NCI-H510A (cell line): Measurements from ENCODE around the gene TRMT112.
"Not testable (repeated sequence)": the region's sequence is repeated elsewhere in the genome, so short reads cannot be mapped to it uniquely, and the experiment has no call there.

Experiments used
- DNase-seq: peaks from one replicate; lab custom pipeline; 2025; lab: John Stamatoyannopoulos, UW

Gene TRMT112

DNA sequence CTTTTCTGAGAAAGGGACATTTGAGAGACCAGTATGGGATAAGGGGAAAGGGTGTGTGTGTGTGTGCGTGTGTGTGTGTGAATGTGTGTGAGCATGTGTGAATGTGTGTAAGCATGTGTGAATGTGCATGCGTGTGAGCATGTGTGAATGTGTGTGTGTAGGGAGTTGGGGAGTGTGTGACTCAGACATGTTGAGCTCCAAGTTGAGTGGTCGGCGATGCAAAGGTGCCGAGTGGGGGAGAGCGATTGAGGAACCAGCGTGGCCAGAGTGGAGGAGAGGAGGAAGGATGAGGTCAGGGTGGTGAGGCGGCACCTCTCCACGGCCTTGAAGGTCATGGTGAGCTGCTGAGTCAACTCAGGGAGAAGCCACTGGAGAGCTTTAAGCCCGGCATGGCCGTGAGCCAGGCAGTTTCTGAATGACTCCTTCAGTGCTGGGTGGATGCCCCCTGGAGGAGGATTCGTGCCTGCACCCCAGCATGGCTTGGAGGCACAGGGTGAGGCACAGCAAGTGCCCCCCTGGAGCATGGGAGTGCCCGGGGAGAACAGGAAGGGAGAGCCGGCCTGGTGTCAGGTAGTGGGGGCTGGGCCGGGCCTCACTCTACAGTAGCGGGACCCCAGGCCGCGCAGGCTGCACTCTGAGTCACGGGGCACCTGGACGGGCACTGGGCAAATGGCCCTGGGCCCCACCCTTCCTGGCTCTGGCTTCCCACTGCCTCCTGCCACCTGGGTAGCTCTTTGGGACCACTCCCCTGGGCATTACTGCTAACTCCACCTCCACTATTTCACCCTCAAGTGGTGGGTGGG lies 14.4 kb upstream of the TRMT112 start:
- DNase-seq, result no peak

DNA sequence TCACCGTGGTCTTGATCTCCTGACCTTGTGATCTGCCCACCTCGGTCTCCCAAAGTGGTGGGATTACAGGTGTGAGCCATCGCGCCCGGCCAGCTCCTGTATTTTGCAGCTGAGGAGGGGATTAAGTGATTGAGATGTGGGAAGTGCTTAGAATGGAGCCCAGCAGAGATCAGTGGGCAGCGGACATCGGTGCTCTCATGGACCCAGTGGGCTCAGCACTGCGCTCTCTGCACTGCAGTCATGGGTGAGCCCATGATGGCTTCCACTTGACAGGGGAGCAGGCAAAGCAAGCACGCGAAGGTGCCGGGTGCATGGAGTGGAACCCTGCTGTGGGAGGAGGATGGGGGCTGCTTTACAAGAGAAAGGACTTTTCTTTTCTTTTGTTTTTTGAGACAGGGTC lies 13.5 kb upstream of the TRMT112 start:
- DNase-seq, result no peak

DNA sequence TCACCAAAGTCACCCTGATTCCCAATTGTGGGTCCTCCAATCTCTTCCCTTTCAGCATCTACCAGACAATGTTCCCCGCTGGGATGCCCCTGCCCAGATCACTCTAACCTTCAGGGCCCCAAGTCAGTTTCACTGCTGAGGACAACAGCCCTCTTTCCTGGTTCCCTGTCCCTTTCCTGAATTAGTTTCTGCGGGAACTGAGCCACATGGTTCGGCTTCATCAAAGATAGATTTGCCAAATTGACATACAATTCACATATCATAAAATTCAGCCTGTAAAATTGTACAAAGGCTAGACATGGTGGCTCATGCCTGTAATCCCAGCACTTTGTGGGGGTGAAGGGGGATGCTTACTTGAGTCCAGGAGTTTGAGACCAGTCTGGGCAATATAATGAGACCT lies 10.6 kb upstream of the TRMT112 start:
- DNase-seq, result no peak

DNA sequence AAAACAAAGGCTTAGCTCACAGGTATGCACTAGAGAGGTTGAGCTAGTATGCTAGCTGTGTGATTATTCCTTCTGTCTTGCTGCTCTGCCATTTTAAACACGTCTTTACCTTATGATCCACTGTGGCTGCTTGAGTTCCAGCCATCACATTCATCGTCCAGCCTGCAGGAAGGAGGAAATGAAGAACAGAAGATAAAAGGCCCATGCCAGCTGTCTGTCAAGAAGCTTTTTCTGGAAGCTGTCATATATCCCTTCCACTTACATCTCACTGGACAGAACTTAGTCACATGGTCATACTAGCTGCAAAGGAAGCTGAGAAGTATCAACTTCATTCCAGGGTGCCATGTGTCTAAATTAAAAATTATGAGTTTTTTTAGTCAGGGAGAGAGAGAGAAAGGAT lies 10.0 kb upstream of the TRMT112 start:
- DNase-seq, result no peak

DNA sequence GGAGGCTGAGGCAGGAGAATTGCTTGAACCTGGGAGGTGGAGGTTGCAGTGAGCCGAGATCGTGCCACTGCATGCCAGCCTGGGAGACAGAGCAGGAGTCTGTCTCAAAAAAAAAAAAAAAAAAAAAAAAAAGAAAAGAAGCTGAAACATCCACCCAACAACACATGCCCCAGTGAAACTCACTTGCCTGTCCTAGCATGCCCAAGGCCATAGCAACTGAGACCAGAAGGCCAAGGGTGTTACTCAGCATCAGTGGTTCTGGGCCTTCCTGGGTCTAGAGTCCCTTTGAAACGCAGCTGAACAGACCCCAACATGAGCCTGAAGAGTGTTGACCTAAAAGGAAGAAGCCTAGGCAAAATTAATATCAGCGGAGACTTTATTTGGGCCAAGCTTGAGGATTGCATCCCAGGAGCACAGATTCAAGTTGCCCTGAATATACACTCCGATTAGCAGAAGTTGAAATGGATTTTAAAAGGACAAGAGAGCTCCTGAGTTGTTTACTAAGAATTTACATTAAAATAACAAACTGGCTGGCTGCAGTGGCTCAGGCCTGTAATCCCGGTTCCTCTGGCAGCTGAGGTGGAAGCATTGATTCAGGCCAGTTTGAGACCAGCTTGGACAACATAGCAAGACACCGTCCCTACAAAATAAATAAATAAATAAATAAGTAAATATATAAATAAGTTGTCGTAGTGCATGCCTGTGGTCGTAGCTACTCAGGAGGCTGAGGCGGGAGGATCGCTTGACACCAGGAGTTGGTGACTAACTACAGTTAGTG lies 7.5 kb upstream of the TRMT112 start:
- no peak for DNase-seq

DNA sequence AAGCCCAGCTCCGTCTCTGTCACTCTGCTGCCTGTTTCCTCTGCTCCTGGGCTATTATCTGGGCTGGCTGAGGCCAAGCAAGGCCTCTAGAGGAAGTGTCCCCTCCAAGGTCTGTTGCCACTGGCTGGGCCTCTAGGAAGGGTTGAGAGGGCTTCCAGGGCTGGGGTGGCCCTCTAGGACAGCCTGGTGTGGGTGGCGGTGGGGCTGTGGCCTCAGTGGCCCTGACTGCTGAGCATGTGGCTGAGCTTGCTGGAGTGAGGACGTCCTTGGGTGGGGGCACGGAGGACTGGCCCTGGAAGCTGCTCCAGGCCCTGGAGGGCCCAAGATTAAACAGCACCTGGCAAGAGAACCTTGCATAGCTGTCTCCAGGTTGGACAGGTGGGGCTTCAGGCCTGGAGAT lies 6.6 kb upstream of the TRMT112 start:
- not testable (repeated sequence) for DNase-seq

DNA sequence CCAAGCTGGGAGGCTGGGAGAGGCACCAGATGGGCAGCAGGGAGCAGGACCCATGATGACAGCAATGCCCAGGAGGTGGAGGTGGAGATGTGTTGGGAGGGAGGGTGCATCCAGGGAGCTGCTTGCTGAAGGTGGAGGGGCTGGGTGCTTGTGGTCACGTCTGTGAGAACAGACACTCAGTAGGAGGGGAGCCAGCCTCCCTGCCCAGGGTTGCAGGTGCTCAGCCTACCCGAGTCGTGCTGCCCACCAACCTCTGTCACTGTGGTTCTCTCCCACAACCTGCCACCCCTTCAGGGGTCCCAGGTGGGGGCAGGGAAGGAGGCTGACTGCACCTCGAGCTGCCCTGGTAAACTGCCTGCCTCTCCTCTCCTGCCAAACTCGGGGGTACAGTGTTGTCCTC lies 6.0 kb upstream of the TRMT112 start:
- no peak for DNase-seq

DNA sequence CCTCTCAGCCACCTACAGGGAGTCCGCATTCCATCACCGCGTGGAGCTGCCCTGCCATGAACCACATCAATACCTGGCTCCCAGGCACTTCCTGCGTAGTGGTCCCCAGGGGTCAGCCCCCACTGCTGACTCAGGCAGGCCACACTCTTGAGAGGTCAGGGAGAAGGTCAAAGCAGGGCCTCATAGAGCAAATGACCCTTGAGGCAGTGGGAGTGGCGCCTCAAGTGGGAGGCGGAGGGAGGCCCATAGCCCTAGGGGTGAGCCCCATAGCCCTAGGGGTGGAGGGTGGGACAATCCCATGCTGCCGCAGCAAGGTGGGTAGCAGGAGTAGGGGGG lies 5.5 kb upstream of the TRMT112 start:
- no peak for DNase-seq

DNA sequence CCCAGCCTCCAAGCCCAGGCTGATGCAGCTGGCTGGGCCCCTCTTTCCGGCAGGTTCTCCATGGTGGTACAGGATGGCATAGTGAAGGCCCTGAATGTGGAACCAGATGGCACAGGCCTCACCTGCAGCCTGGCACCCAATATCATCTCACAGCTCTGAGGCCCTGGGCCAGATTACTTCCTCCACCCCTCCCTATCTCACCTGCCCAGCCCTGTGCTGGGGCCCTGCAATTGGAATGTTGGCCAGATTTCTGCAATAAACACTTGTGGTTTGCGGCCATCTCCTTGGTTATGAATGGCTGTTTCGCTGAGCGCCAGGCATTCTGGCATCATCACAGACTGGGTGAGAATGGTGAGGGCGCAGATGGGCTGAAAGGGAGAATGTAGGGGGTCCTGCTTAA lies 4.2 kb upstream of the TRMT112 start:
- DNase-seq, result no peak

DNA sequence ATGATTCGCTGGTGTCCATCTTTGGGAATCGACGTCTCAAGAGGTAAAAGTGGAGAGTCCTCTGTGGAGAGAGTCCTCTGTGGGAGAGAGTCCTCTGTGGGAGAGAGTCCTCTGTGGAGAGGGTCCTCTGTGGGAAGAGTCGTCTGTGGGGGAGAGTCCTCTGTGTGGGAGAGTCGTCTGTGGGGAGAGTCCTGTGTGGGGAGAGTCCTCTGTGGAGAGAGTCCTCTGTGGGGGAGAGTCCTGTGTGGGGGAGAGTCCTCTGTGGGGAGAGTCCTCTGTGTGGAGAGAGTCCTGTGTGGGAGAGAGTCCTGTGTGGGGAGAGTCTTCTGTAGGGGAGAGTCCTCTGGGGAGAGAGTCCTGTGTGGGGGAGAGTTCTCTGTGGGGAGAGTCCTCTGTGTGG lies 3.7 kb upstream of the TRMT112 start:
- no peak for DNase-seq

DNA sequence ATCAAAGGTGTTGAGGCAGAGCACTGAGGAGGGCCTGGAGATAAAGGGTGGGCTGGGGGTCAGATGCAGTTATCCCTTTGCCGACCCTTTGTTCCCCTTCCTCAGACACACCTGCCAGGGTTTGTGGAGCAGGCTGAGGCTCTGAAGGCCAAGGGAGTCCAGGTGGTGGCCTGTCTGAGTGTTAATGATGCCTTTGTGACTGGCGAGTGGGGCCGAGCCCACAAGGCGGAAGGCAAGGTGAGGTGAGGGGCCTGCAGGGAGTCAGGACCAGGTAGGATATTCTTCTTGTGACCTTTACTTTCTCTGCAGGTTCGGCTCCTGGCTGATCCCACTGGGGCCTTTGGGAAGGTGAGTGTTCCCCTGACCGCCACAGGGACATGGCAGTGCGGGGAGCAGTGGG lies 3.2 kb upstream of the TRMT112 start:
- no peak for DNase-seq

DNA sequence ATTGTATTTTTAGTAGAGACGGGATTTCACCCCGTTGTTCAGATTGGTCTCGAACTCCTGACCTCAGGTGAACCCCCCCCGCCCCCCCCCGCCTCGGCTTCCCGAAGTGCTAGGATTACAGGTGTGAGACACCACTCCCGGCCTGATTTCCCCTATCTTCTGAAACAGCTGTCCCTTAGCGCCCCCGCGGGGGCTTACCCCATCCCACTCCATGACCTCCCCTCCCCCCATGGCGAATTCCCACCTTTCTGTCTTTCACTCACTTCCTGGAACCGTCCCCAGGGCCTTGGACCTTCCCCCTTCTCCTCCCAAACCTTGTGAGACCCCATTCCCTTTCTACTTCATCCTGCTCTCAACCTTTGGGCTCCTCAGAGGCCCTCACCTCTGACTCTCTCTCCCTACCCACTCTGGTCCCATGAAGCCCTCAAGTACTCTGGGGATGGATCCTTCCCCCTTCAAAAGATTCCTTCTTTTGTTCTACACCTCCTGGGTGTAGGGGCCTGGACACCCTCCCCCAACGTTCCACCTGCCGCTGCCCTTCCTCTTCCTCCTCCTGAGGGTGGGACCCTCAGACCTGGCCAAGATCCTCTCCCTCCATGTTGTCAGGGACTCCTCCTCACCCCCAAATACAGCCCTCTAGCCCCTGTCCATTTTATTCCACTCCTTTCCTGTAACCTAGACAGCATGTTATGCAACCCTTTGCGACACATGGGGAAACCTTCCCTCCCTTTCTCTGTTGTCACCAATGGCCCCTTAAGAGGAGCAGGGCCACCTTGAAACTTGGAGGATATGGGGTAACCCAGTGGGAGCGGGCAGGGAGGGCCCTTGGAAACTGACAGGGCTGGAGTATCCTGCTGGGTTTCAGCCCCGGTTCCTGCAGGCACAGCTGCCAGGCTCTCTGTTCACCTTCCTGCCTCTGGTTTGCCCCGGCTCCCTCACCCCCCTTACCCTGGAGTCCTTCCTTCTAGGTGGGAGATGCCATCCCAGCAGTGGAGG lies 1.7 kb upstream of the TRMT112 start:
- no peak for DNase-seq

DNA sequence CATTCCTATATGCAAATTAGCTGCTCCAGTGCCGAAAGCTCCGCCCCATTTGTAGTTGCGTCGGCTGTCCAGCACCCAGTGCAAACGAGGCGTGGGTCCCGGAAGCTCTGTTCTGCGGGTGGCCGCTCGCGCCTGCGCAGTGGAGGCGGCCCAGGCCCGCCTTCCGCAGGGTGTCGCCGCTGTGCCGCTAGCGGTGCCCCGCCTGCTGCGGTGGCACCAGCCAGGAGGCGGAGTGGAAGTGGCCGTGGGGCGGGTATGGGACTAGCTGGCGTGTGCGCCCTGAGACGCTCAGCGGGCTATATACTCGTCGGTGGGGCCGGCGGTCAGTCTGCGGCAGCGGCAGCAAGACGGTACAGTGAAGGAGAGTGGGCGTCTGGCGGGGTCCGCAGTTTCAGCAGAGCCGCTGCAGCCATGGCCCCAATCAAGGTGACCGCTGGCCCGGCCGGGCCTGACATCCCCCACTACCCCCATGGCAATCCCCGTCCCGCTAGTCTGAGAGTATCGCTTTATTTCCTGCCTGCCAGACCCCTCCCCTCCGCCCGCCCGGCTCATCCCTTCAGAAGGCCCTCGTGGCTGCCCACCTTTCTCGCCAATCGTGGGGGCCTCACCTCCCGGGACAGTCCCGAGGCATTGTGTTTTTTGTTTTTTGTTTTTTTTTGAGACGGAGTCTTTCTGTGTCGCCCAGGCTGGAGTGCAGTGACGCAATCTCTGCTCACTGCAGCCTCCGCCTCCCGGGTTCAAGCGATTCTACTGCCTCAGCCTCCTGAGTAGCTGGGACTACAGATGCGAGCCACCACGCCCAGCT lies 804 bp upstream of the TRMT112 start, which contains the start of gene PRDX5:
TSS of gene PRDX5 (plus strand) at position 161 of the 805 bp plus-strand sequence. CDS start at position 256, 95 bp downstream.
- peak; percentile 91 for DNase-seq

DNA sequence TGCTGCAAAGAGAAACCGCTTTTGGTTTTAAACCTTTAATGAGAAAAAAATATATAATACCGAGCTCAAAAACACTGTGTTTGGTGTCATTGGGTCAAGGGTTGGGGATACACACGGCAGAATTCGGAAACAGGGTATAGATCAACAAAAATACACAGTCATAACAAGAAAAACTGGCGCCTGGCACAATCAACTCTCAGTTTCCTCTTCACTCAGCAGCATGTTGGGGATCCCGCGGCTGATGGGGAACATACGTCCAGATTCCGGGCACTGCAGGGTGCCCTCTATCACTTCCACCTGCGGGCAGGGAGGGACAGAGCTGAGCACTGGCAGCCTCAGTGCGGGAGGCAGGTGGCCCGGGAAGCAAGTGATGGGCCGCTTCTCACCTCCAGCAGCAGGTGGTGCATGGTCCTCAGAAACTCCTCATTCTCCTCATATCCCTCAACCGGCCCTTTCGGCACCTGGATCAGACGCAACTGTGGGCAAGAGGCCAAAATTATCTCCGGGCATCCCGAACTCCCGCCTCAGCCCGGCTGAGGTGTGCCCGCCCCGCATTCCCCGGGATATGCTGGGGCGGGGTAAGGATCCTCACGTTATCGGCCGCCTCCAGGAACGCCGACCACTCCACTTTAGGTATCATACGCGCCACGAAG lies 561 bp downstream of the TRMT112 start:
- DNase-seq, result peak; percentile 33

DNA sequence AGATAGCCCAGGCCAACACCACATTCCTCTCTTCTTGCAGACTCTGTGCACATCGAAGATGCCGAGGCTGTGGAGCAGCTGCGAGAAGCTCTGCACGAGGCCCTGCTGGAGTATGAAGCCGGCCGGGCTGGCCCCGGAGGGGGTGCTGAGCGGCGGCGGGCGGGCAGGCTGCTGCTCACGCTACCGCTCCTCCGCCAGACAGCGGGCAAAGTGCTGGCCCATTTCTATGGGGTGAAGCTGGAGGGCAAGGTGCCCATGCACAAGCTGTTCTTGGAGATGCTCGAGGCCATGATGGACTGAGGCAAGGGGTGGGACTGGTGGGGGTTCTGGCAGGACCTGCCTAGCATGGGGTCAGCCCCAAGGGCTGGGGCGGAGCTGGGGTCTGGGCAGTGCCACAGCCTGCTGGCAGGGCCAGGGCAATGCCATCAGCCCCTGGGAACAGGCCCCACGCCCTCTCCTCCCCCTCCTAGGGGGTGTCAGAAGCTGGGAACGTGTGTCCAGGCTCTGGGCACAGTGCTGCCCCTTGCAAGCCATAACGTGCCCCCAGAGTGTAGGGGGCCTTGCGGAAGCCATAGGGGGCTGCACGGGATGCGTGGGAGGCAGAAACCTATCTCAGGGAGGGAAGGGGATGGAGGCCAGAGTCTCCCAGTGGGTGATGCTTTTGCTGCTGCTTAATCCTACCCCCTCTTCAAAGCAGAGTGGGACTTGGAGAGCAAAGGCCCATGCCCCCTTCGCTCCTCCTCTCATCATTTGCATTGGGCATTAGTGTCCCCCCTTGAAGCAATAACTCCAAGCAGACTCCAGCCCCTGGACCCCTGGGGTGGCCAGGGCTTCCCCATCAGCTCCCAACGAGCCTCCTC lies 1.5 kb downstream of the TRMT112 start:
- not testable (repeated sequence) for DNase-seq

DNA sequence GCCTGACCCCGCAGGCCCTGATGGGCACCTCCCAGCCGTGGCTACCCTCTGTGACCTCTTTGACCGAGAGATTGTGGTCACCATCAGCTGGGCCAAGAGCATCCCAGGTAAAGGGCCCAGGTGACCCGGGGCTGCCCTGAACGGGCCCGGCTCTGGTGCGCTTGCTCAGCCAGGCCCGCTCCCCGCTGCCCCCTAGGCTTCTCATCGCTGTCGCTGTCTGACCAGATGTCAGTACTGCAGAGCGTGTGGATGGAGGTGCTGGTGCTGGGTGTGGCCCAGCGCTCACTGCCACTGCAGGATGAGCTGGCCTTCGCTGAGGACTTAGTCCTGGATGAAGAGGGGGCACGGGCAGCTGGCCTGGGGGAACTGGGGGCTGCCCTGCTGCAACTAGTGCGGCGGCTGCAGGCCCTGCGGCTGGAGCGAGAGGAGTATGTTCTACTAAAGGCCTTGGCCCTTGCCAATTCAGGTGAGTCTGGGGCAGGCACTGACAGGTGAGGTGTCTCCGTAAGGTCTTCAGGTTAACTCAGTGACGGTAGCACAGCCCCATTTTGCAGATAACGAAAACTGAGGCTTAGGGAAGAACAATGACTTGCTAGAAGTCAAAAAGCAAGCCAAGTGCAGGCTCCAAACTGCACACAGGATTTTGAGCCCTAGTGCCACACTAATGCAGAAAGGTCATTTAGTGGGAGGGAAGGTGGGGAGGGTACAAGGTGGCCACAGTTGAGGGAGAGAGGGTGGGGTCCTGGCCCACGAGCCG lies 2.4 kb downstream of the TRMT112 start:
- no peak for DNase-seq

DNA sequence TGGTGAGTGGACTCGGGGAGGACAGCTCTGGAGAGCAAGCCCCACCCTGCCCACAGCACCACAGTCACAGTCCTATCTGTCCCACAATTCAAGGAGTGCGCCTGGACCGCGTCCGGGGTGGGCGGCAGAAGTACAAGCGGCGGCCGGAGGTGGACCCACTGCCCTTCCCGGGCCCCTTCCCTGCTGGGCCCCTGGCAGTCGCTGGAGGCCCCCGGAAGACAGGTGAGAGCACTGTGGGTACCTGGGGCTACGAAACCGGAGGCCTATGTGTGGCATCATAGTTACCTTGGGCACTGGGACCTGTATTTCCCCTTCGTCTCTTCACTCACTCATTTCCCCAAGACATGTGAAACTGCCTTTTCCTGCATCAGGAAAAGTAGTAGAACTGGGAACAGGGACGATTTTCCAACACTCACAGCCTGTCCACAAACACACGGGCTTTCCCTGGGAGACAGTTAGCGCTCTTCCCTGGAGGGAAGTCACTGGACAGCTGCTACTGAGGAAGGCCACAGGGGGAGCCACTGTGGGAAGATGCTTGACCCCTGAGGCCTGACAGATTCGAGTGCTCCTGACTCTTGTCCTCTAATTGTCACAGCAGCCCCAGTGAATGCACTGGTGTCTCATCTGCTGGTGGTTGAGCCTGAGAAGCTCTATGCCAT lies 3.1 kb downstream of the TRMT112 start:
- DNase-seq, result no peak

DNA sequence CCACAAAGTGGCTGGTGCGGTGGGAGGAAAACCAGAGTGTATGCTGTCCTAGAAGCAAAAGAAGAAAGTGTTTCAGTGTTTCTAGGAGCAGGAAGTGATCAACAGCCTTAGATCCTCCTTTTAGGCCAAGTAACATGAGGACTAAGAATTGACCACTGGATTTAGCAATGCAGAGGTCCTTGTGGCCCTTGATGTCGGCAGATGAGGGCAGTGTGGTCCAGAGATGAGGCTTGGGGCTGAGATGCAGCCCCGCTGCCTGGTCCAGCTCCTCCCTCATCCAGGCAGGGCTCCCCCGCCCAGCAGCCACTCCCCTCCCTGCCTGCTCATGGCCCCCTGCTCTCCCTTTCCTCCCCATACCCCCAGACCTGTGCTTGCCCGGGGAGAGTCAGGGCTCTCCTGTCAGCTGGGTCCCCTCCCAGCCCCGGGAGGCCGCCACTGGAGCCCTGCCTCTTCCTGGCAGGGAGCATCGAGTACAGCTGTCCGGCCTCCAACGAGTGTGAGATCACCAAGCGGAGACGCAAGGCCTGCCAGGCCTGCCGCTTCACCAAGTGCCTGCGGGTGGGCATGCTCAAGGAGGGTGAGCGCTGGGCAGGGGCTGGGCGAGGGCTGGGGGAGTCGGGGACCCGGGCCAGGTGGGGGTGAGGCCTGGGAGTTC lies 3.7 kb downstream of the TRMT112 start:
- no peak for DNase-seq
